NCI-H2171 treated with DMSO at 0.1 percent for 48 hours (cell line): ENCODE data around the gene CDK2AP2.
A peak's percentile ranks its signal among the peaks of the same experiment; 100 is the strongest.
"Not testable (repeated sequence)": the region's sequence is repeated elsewhere in the genome, so short reads cannot be mapped to it uniquely, and the experiment has no call there.

Source experiments
- DNase-seq: peaks from one replicate; lab custom pipeline; 2025; lab: John Stamatoyannopoulos, UW

The CDK2AP2 gene

GRCh38 chr11:67466367-67466766 lies 41.6 kb downstream of the CDK2AP2 start:
- no peak for DNase-seq

DNA sequence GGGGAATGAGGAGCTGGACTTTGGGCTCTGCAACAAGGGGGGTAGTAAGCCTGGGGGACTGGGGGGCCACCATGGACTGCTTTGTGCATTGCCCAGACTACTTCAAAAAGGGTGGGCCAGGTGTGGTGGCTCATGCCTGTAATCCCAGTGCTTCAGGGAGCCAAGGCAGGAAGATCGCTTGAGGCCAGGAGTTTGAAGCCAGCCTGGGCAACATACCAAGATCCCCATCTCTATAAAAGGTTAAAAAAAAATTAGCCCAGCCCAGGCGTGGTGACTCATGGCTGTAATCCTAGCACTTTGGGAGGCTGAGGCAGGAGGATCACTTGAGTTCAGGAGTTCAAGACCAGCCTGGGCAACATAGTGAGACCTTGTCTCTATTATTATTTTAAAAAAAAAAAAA lies 42.4 kb downstream of the CDK2AP2 start:
- DNase-seq: not testable (repeated sequence)

DNA sequence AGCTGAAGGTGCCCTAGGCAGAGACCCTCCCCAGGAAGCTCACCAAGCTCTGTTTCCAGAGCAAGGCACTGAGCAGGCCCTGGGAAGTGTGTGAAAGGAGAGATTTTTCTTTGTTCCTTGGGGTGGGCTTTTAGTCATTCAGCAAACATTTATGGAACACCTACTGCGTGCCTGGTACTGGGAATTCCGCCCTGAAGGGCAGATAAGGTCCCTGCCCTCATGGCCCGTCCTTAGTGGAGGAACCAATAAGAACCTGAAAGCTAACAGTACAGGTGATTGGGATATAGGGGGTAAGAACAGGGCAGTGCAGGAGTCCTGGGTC lies 42.8 kb downstream of the CDK2AP2 start:
- peak; percentile 31 for DNase-seq

DNA sequence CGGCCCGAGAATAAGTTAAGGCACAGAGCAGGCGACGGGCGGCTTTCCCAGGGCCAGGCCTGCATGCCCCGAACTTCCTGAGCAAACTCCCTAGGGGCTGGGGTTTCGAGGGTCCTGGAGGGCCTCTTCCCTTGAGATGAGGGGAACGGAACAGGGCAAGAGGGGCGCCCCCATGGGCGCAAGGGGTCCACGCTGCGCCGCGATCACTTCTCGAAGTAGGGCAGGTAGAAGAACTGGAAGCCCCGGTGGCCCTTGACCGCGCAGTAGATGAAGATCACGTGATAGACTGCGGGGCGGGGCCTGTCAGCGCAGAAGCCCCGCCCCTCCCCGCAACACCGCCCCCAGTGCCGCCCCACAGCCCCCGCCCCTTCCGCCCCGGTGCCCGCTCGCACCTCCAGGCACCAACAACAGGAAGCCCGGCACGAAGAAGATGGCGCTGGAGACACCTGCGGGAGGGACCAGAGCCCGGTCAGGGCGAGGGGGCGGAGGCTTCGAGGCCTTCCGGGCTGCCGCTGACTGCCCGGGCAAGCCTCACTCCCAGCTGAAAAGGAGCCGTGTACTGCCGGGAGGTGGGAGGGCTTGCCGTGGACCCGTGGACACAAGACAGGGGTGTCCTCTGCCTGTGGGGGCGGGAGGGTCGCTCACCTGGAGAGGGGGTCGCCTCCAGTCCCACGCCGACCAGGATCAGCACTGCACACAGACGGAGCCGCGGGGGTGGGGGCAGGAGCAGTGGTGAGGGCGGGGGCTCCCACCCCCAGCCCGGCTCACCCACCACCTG lies 43.4 kb downstream of the CDK2AP2 start:
- DNase-seq: peak; percentile 93

DNA sequence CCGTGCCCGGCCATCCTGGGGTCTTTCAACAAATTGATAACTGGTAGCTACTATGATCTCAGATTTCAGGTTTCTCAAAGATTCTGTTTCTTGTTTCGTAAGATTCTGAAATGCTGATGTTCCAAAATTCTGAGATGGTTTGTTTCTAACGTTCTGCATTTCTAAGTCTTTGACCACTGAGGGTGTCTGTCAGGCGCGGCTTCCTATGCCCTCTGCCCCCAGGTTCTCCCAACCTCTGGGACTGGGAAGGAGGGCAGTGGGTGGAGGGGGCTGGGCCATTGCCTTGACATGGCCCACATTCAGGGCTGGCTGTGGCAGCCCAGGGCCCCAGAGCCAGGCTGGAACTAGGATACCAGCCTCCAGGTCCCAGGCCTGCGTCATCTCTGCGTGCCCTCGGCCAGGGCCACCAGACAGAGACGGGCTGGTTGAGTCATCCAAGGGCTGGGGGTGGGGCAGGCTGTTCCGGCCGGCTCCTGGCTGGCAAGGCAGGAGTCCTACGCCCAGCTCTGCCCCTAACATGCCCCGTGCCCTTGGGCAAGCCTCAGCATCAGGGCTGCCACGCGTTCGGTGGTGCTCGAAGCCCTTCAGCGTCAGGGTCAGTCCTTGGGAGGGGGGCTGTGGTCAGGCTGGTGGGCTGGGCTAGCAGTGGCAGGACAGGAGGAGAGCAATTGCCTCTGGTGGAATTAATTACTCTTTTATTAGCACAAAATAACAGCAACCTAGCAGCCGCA lies 44.1 kb downstream of the CDK2AP2 start:
- DNase-seq: no peak

GRCh38 chr11:67463186-67463585 lies 44.8 kb downstream of the CDK2AP2 start:
- no peak for DNase-seq

- DNase-seq: no peak
These were observed 49.7 kb downstream of the CDK2AP2 start for GRCh38 chr11:67458266-67458665.

DNA sequence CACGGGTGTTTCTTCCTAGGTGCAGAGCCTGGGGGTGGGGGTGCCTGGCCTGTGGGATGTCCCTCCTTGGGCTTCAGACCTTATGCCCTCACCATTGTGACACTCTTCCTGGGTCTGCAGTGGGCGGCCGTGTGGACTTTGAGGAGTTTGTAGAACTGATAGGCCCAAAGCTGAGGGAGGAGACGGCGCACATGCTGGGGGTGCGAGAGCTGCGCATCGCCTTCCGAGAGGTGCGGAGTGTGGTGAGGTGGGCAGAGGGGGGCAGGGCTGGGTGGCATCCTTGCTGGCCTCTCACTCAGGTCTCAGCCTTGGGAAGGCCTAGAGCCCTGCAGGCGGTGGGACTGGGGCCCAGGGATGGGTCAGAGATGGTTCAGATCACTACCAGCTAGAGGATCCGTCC lies 50.5 kb downstream of the CDK2AP2 start:
- no peak for DNase-seq
